ENCODE data around the gene TRPM4. TPM values are rescaled to one million over a fixed set of nuclear protein-coding genes. Genes with fewer than 3 reads are reported as not detected.
"Not testable (repeated sequence)": the region's sequence is repeated elsewhere in the genome, so short reads cannot be mapped to it uniquely, and the experiment has no call there.

The TRPM4 gene
- total and polyA plus RNA-seq, 2 donors (not counting 3 experiments of a cell fraction or from before 2014, with no cell fraction given), result 17.6 to 38.9 TPM

DNA sequence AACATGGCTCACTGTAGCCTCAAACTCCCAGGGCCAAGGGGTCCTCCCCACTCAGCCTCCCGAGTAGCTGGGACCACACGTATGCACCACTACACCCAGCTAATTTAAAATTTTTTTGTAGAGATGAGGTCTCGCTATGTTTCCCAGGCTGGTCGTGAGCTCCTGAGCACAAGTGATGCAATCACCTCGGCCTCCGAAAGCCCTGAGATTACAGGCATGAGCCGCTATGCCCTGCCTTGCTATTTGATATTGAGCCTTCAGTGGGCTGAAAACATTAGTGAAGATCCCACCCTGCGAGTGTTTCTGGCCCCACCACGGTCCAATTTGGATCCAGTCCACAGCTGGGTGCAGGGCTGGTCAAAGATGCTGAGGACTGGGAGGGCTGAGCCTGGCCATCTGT, 65.9 kb downstream of the TRPM4 start:
- BruUV-seq (replicated peaks), result no TSS peak
- FAIRE-seq (no peak), DNase-seq (ENCODE audit: low read depth, low spot score) (no peak)
- ChIA-PET POLR2A (no interaction called here), CTCF (interaction anchor here (0.6 to 3.8 kb wide), 9 partner anchors 14 to 230 kb away, joined by 3 to 42 read pairs (median 5); partner anchors contain the start of genes LIN7B and RUVBL2)
- no peaks in the 10 kb centered on the region for H3K79me2 ChIP-seq (ENCODE audit: control insufficient read depth, insufficient read depth, low read length)
- H3K9me1 ChIP-seq (replicated peaks; ENCODE audit: control insufficient read depth, extremely low read depth, insufficient read depth, low read length), result no peaks in the 10 kb centered on the region
- H3K27ac ChIP-seq (ENCODE audit: insufficient read depth, low read depth, low read length), result no peak overlapping the region
- no peak overlapping the region for H3K4me2 ChIP-seq (ENCODE audit: insufficient read depth, low read length)
- H4K20me1 ChIP-seq (replicated peaks; ENCODE audit: control insufficient read depth, extremely low read depth, insufficient read depth, low read length), result no peaks in the 10 kb centered on the region
- no peak overlapping the region for H3K9ac ChIP-seq (replicated peaks; ENCODE audit: extremely low read depth, insufficient read depth, low read length)
- H3K4me1 ChIP-seq (ENCODE audit: control insufficient read depth, extremely low read depth, insufficient read depth, low read length), result no peaks in the 10 kb centered on the region
- H3K4me3 ChIP-seq (replicated peaks in 1 of 3; ENCODE audit: insufficient read depth in 1 of 3, low read depth in 1 of 3, low read length in 3 of 3), result no peak overlapping the region
- intact Hi-C loops (cut with micrococcal nuclease), result no loop called here
- dilution Hi-C loops (cut with MboI; ENCODE audit: extremely low pct_ligation_motif_present, low sequenced_read_pairs), result no loop called here
- no peaks in the 10 kb centered on the region for H3K9me3 ChIP-seq (replicated peaks; ENCODE audit: control insufficient read depth, insufficient read depth, low read length)
- no peaks in the 10 kb centered on the region for H3K27me3 ChIP-seq (ENCODE audit: control insufficient read depth in 2 of 2, insufficient read depth in 2 of 2, low read length in 2 of 2)
- no peak overlapping the region for H2AFZ ChIP-seq (ENCODE audit: low read depth, low read length)
- no peak for TF ChIP-seq FOS (IDR thresholded peaks at IDR 0.05; ENCODE audit: borderline replicate concordance, insufficient read depth, low read length)
- no peak for TF ChIP-seq JUN (IDR thresholded peaks at IDR 0.05; ENCODE audit: borderline replicate concordance, insufficient read depth, insufficient read length, low read depth)
- TF ChIP-seq GATA2 (IDR thresholded peaks at IDR 0.05; ENCODE audit: insufficient read depth, insufficient read length, low read depth, low read length), result no peak
- TF ChIP-seq POLR2AphosphoS5 (IDR thresholded peaks at IDR 0.05; ENCODE audit: insufficient read depth, low read depth, low read length), result no peak
- TF ChIP-seq, protein P1, sequence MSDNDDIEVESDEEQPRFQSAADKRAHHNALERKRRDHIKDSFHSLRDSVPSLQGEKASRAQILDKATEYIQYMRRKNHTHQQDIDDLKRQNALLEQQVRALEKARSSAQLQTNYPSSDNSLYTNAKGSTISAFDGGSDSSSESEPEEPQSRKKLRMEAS (IDR thresholded peaks at IDR 0.05; ENCODE audit: insufficient read depth, insufficient read length), result no peak
- TF ChIP-seq EZH2 (IDR thresholded peaks at IDR 0.05; ENCODE audit: borderline replicate concordance, low read depth, low read length, severe bottlenecking), result no peak
- TF ChIP-seq POLR2A (IDR thresholded peaks at IDR 0.05; ENCODE audit: low read depth, low read length), result no peak
- TF ChIP-seq, protein P2, sequence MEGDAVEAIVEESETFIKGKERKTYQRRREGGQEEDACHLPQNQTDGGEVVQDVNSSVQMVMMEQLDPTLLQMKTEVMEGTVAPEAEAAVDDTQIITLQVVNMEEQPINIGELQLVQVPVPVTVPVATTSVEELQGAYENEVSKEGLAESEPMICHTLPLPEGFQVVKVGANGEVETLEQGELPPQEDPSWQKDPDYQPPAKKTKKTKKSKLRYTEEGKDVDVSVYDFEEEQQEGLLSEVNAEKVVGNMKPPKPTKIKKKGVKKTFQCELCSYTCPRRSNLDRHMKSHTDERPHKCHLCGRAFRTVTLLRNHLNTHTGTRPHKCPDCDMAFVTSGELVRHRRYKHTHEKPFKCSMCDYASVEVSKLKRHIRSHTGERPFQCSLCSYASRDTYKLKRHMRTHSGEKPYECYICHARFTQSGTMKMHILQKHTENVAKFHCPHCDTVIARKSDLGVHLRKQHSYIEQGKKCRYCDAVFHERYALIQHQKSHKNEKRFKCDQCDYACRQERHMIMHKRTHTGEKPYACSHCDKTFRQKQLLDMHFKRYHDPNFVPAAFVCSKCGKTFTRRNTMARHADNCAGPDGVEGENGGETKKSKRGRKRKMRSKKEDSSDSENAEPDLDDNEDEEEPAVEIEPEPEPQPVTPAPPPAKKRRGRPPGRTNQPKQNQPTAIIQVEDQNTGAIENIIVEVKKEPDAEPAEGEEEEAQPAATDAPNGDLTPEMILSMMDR (IDR thresholded peaks at IDR 0.05; ENCODE audit: extremely low read depth in 1 of 2, insufficient read depth in 1 of 2, low read depth in 1 of 2, low read length in 2 of 2), result no peak
- TF ChIP-seq MYC (IDR thresholded peaks at IDR 0.05; ENCODE audit: low read depth, low read length), result no peak
- no peaks in the 10 kb centered on the region for H3K36me3 ChIP-seq (ENCODE audit: control insufficient read depth in 2 of 2, extremely low read depth in 1 of 2, insufficient read depth in 2 of 2, low read length in 2 of 2)

DNA sequence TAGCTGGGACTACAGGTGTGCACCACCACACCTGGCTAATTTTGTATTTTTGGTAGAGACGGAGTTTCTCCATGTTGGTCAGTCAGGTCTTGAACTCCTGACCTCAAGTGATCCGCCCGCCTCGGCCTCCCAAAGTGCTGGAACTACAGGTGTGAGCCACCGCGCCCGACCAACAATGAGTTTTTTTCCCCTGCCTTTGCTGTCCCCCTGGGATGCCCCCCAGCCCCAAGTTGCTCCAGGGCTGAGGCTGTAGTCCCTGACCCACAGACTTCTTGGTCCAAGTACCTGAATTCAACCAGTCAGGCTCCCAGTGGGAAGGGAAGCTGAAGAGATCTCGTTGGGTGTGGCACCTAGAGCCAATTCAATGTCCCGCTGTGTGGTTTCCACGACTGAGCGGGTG, 66.8 kb downstream of the TRPM4 start:
- H3K27ac ChIP-seq (ENCODE audit: insufficient read depth, low read depth, low read length); H4K20me1 ChIP-seq (replicated peaks; ENCODE audit: control insufficient read depth, extremely low read depth, insufficient read depth, low read length); H3K9me3 ChIP-seq (replicated peaks; ENCODE audit: control insufficient read depth, insufficient read depth, low read length); H3K4me3 ChIP-seq (replicated peaks in 1 of 3; ENCODE audit: insufficient read depth in 1 of 3, low read depth in 1 of 3, low read length in 3 of 3); H3K4me1 ChIP-seq (ENCODE audit: control insufficient read depth, extremely low read depth, insufficient read depth, low read length); H3K27me3 ChIP-seq (ENCODE audit: control insufficient read depth in 2 of 2, insufficient read depth in 2 of 2, low read length in 2 of 2); dilution Hi-C loops (cut with MboI; ENCODE audit: extremely low pct_ligation_motif_present, low sequenced_read_pairs); H3K4me2 ChIP-seq (ENCODE audit: insufficient read depth, low read length); H3K9ac ChIP-seq (replicated peaks; ENCODE audit: extremely low read depth, insufficient read depth, low read length); intact Hi-C loops (cut with micrococcal nuclease); DNase-seq (ENCODE audit: low read depth, low spot score); BruUV-seq (replicated peaks); H3K36me3 ChIP-seq (ENCODE audit: control insufficient read depth in 2 of 2, extremely low read depth in 1 of 2, insufficient read depth in 2 of 2, low read length in 2 of 2); H3K79me2 ChIP-seq (ENCODE audit: control insufficient read depth, insufficient read depth, low read length); H3K9me1 ChIP-seq (replicated peaks; ENCODE audit: control insufficient read depth, extremely low read depth, insufficient read depth, low read length); POLR2A ChIA-PET; FAIRE-seq: not testable (repeated sequence)
- peak overlapping the region; percentile 62 for H2AFZ ChIP-seq (ENCODE audit: low read depth, low read length)
- CTCF ChIA-PET, result interaction anchor here (1.1 to 3.8 kb wide), 13 partner anchors 11 to 437 kb away, joined by 3 to 42 read pairs (median 7); partner anchors contain the start of genes GYS1, KCNA7, LIN7B and RUVBL2

All from endothelial cell of umbilical vein (primary cell).